ENCODE results near the gene FN1.

DNA sequence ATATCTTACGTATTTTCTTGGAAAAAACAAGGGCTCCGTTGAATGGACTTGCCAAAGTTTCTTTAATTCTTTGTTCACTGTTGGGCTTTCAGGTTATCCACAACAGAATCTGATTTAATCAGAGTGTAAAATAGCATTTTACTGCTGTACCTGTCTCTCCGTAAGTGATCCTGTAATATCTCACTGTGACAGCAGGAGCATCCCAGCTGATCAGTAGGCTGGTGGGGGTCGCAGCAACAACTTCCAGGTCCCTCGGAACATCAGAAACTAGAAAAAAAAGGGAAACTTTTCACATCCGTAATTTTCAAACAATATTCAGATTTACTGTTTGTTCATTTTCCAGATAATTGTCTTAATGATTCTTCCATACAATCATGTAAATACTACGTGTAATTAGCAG, 51.2 kb downstream of the FN1 start:
- TF ChIP-seq, protein P1, sequence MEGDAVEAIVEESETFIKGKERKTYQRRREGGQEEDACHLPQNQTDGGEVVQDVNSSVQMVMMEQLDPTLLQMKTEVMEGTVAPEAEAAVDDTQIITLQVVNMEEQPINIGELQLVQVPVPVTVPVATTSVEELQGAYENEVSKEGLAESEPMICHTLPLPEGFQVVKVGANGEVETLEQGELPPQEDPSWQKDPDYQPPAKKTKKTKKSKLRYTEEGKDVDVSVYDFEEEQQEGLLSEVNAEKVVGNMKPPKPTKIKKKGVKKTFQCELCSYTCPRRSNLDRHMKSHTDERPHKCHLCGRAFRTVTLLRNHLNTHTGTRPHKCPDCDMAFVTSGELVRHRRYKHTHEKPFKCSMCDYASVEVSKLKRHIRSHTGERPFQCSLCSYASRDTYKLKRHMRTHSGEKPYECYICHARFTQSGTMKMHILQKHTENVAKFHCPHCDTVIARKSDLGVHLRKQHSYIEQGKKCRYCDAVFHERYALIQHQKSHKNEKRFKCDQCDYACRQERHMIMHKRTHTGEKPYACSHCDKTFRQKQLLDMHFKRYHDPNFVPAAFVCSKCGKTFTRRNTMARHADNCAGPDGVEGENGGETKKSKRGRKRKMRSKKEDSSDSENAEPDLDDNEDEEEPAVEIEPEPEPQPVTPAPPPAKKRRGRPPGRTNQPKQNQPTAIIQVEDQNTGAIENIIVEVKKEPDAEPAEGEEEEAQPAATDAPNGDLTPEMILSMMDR (IDR thresholded peaks at IDR 0.05 in 4 of 5, conservative IDR thresholded peaks at IDR 0.05 in 1 of 5), result no peak
- no peak for TF ChIP-seq POLR2A (IDR thresholded peaks at IDR 0.05)

Data from gastrocnemius medialis (tissue), 4 donors.